Measurements from ENCODE around the gene STAM.
"Not testable (repeated sequence)": the region's sequence is repeated elsewhere in the genome, so short reads cannot be mapped to it uniquely, and the experiment has no call there.

STAM gene

GRCh38 chr10:17643755-17644484 is at the start of gene STAM:
Gene STAM (plus strand): TSS chr10:17644151. CDS start chr10:17644340, 189 bp downstream.
- DNase-seq: peak; percentile 63

DNA sequence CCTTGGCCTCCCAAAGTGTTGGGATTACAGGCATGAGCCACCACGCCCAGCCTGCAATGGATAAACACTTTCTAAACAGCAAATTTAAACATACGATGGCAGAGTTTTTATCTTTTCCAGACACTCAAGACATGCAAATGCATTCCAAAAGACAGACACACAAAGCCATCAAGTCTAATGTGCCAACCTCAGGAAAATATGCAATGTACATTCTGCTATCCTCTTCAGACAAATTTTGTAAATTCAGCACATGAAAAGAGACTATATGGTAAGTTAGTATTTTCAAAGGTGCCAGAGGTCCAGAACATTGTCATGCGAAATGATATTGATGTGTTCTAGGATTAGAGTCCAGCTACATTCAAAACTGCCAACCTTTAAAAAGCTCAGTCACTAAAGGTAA is 46.6 kb upstream of the STAM start:
- no peak for DNase-seq

- DNase-seq: no peak
Measured at GRCh38 chr10:17599089-17599488, 44.9 kb upstream of the STAM start.

DNA sequence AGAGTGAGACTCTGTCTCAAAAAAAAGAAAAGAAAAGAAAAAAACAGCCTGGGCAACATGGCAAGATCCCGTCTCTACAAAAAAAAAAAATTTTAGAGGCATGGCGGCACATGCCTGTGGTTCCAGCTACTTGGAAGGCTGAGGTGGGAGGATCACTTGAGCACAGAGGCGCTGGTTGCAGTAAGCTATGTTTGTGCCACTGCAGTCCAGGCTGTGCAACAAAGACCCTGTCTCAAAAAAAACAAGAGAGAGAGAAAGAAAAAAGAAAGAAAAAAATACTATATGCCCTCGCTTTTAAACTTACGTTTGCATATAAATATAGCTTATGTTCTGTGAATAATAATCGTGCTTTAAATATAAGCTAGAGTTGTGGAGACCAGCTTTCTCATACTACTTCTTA is 38.0 kb upstream of the STAM start:
- no peak for DNase-seq

- DNase-seq: no peak
Measured at GRCh38 chr10:17606547-17607040, 37.4 kb upstream of the STAM start.

DNA sequence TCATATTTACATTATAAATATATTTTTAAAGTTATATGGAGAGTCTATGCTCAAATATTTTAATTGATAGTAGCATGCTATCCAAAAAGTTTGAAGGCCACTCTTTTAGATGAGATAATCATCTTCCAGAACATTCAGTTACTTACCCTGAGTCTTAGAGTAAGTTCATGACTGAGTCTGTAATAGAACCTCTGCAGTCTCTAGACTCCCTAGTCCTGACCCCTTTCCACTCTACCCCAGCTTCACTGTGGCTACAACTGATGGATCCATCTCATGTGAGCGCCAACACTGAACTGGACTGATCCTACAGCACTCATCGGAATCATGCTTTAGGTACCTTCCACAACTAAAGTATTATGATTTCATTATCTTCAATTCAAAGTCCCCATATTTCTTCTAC is 36.9 kb upstream of the STAM start:
- no peak for DNase-seq

GRCh38 chr10:17607603-17608332 is 36.2 kb upstream of the STAM start:
- DNase-seq: no peak

DNA sequence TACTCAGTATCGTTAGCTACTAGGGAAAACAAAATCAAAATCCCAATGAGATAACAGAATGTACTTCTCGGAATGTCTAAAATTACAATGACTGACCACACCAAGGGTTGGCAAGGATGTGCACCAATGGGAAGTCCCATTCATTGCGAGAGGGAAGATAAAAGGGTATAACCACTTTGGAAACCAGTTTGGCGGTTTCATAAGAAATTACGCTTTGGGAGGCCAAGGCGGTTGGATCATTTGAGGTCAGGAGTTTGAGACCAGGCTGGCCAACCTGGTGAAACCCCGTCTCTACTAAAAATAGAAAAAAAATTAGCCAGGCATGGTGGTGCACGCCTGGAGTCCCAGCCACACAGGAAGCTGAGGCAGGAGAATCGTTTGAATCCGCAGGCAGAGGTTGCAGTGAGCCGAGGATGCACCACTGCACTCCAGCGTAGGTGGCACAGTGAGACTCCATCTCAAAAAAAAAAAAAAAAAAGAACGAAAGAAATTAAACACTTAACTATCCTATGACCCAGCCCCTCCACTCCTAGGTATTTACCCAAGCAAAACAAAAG is 34.4 kb upstream of the STAM start:
- DNase-seq: no peak

DNA sequence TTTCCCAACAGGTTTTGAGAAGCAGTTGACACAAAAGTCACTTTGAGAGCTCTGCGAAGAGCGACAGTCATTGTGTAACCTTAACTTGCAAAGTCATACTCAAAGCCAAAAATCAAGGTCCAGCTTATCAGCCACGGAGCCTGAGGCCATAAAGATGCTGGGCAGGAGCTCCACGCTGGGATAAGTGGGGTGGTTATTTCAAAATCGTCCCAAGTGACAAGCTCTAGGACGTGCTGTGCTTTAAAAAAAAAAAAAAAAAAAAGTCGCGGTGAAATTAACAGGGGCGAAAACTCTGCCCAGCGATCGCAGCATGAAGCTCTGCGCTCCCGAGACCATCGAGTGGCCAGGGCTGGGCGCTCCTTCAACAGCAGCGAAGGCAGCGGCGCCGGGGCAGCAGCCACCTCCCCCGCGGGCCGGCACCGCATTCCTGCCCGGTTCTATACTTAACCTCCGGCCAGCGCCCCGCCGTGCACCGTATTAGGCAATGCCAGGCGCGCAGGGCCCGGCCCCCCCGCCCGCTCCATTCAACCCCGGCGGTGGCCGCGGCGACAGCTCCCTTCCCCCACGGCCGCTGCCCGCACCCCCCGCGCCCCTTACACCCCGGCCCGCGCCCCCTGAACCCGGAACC is 27.4 kb upstream of the STAM start:
- DNase-seq: no peak

- no peak for DNase-seq
Measured at GRCh38 chr10:17617031-17617911, 26.7 kb upstream of the STAM start, which contains the start of gene HACD1. Gene HACD1 (minus strand): TSS chr10:17617374. CDS start chr10:17617339, 35 bp downstream.

- no peak for DNase-seq
Measured at GRCh38 chr10:17622061-17622460, 21.9 kb upstream of the STAM start.

- no peak for DNase-seq
Measured at GRCh38 chr10:17624996-17625395, 19.0 kb upstream of the STAM start.

DNA sequence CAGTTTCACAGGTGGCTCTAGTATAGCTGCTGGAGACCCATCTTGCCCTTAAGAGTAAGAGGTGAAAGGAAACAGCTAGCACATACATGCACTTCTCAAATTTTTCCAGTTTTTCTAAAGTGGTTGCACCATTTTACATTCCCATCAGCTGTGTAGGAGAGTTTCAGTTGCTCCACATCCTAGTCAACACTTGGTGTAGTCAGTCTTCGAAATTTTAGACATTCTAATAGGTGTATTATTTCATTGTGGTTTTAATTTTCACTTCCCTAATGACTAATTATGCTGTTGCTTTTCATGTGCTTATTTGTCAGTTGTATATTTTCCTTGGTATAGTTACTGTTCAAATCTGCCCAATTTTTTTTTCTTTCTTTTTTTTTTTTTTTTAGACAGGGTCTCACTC is 17.3 kb upstream of the STAM start:
- DNase-seq: no peak

GRCh38 chr10:17632590-17632989 is 11.4 kb upstream of the STAM start:
- not testable (repeated sequence) for DNase-seq

DNA sequence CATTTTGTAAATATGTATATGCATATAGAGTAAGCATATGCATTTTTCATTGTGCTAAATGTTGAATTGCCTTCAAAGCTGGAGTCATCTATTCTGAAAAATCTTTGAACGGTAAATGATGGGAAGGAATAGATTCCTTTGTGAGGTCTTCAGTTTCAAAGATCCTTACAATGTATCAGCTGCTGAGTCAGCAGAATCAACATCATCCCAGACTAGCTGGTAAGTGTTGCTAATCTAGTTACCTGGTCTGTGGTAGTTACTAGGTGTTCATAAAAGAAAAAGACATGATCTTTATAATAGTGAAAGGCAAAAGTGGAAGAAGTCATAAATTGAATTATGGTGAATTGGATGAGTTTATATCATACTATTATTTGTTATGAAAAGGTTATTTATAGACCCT is 10.6 kb upstream of the STAM start:
- DNase-seq: no peak

- DNase-seq: no peak
Measured at GRCh38 chr10:17637869-17638268, 6.1 kb upstream of the STAM start.

GRCh38 chr10:17640331-17640816 is 3.6 kb upstream of the STAM start:
- no peak for DNase-seq

DNA sequence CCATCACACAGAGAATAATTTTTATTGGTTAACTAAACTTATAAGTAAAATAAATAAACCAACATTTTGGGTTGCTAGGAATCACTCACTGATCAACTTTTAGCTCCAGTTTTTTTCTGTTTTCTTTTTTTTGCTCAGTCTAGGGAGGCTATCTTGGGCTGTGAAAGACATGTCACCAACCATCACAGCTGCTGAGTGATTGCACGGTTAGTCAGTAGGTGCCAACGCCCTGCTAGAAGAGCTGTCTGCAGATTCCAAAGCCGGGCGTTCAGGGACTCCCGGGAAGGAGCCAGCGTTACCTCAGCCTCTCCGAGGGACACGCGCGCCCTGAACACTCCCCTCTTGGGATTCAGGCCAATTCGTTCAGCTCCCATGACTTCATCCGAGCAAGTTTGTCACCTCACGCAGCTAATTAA is 604 bp upstream of the STAM start:
- DNase-seq: no peak

- no peak for DNase-seq
Measured at GRCh38 chr10:17644485-17644943, 563 bp downstream of the STAM start.

DNA sequence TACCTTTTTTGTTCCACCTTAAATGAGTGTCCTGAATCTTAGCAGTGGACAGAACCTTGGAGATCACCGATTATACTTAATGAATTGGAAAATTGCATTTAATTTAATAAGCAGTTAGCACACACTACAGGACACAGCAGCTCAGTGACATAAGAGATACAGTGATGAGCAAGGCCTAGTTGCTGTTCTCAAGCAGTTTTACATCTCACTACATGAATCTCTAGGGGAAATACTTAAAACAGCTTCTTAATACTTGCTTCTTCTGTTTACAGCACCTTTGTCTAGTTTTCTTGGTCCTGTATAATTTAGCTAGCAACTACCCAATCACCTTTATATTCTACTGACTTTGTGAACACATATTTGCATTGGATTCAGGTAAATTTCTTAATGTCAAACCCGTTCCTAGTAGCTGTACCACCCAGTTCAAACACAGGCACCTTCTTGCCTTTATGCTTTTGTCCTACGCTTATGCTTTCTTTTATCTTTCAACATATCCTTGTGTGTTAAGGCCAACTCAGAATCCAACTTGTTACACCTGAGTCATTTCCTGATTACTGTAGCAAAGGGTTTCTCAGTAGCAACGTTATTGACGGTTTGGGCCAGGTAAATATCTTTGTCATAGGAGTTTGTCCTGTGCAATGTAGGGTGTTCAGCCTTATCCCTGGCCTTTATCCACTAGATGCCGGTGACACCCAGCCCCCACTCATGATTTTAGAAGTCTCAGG is 1.8 kb downstream of the STAM start:
- no peak for DNase-seq

GRCh38 chr10:17647326-17647725 is 3.4 kb downstream of the STAM start:
- no peak for DNase-seq
